PC-3 (cell line): ENCODE measurements around the gene PCDHGA3.

Source experiments
- EZH2phosphoT487 ChIP-seq: fragments of 300-600 bp; sonication (generic); IDR thresholded peaks from 2 replicates; pipeline ENCODE4 v1.6.1; 2018; ENCODE audit warnings: mild to moderate bottlenecking, antibody characterized with exemption, low read length, borderline replicate concordance
- TF ChIP-seq, protein P1 (sequence below): fragments of 300-600 bp; sonication (generic); conservative IDR thresholded peaks from 2 replicates; pipeline ENCODE4 v1.5.1; 2017; ENCODE audit warnings: antibody characterized with exemption, low read depth, mild to moderate bottlenecking, low read length

DNA sequence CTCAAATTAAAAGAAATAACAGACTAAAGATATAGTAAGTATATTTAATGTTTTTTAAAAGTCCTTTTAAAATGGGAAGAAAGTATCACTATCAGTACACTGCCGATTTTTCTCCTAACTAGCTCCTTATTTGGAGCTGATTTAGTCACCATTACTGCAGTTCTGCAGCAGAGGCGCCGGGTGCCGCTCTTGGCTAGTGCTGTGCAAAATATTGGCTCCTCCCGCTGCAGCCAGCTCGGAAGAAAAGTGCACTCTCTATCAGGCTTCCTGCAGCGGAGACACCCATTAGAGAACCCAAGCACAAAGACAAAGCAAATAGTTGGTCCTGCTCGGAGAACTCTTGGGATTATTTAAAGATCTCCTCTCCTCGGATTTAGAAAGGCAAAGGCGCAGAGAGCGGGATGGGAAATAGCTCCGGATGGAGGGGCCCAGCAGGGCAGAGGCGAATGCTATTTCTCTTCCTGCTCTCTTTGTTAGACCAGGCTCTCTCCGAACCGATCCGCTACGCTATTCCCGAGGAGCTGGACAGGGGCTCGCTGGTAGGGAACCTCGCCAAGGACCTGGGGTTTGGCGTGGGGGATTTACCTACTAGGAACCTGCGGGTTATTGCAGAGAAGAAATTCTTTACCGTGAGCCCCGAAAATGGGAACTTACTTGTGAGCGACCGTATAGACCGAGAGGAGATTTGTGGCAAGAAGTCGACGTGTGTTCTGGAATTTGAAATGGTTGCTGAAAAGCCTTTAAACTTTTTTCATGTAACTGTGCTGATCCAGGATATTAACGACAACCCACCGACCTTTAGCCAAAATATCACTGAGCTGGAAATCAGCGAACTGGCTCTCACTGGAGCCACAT, 26.6 kb downstream of the PCDHGA3 start, which contains the start of gene PCDHGB3:
- TF ChIP-seq, protein P1, sequence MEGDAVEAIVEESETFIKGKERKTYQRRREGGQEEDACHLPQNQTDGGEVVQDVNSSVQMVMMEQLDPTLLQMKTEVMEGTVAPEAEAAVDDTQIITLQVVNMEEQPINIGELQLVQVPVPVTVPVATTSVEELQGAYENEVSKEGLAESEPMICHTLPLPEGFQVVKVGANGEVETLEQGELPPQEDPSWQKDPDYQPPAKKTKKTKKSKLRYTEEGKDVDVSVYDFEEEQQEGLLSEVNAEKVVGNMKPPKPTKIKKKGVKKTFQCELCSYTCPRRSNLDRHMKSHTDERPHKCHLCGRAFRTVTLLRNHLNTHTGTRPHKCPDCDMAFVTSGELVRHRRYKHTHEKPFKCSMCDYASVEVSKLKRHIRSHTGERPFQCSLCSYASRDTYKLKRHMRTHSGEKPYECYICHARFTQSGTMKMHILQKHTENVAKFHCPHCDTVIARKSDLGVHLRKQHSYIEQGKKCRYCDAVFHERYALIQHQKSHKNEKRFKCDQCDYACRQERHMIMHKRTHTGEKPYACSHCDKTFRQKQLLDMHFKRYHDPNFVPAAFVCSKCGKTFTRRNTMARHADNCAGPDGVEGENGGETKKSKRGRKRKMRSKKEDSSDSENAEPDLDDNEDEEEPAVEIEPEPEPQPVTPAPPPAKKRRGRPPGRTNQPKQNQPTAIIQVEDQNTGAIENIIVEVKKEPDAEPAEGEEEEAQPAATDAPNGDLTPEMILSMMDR: no peak
- no peak for TF ChIP-seq EZH2phosphoT487
